KMS-11 (cell line): ENCODE results near the gene C16orf86.

Experiments used
- H2AFZ ChIP-seq: fragments of 200-600 bp; sonication (generic); 2 replicates; pipeline ENCODE4 v1.6.1; 2016; ENCODE audit warnings: antibody characterized with exemption, mixed run types, low read depth
- H3K27ac ChIP-seq: fragments of 200-600 bp; sonication (generic); 2 replicates; pipeline ENCODE4 v1.6.1; 2016; ENCODE audit warnings: mild to moderate bottlenecking, mixed run types
- H3K27me3 ChIP-seq: fragments of 200-600 bp; sonication (generic); 2 replicates; pipeline ENCODE4 v1.6.1; 2017; ENCODE audit warnings: mild to moderate bottlenecking, low read depth, mixed run types, moderate library complexity; ENCODE audit not compliant: insufficient read depth
- H3K36me3 ChIP-seq: fragments of 200-600 bp; sonication (generic); 2 replicates; pipeline ENCODE4 v1.6.1; 2017; ENCODE audit warnings: mild to moderate bottlenecking, mixed run types; ENCODE audit not compliant: insufficient read depth
- H3K4me1 ChIP-seq: fragments of 200-600 bp; sonication (generic); 2 replicates; pipeline ENCODE4 v1.6.1; 2016; ENCODE audit warnings: mild to moderate bottlenecking, low read depth, mixed run types; ENCODE audit not compliant: poor library complexity, severe bottlenecking
- H3K4me2 ChIP-seq: fragments of 200-600 bp; sonication (generic); 2 replicates; pipeline ENCODE4 v1.7.0; 2016; ENCODE audit warnings: mild to moderate bottlenecking, mixed run types
- H3K4me3 ChIP-seq: fragments of 200-600 bp; sonication (generic); IDR thresholded peaks from 2 replicates; pipeline ENCODE4 v1.6.1; 2017; ENCODE audit warnings: low read depth, low read length, mixed read lengths; ENCODE audit not compliant: insufficient read depth
- H3K79me2 ChIP-seq: fragments of 200-600 bp; sonication (generic); 2 replicates; pipeline ENCODE4 v1.6.1; 2016; ENCODE audit warnings: low read depth, mixed run types; ENCODE audit not compliant: insufficient read depth
- H3K9ac ChIP-seq: fragments of 200-600 bp; sonication (generic); 2 replicates; pipeline ENCODE4 v1.6.1; 2016; ENCODE audit warnings: mild to moderate bottlenecking, mixed run types
- H4K20me1 ChIP-seq: fragments of 200-600 bp; sonication (generic); 2 replicates; pipeline ENCODE4 v1.6.1; 2016; ENCODE audit warnings: mild to moderate bottlenecking, mixed run types; ENCODE audit not compliant: insufficient read depth
- TF ChIP-seq, protein P1 (sequence below): fragments of 200-600 bp; sonication (generic); conservative IDR thresholded peaks from 2 replicates; pipeline ENCODE4 v1.6.1; 2017; ENCODE audit warnings: low read depth, mild to moderate bottlenecking, antibody characterized with exemption, low read length, moderate library complexity, mixed read lengths

C16orf86 gene

GRCh38 chr16:67708368-67708771 lies 41.8 kb downstream of the C16orf86 start:
- TF ChIP-seq, protein P1, sequence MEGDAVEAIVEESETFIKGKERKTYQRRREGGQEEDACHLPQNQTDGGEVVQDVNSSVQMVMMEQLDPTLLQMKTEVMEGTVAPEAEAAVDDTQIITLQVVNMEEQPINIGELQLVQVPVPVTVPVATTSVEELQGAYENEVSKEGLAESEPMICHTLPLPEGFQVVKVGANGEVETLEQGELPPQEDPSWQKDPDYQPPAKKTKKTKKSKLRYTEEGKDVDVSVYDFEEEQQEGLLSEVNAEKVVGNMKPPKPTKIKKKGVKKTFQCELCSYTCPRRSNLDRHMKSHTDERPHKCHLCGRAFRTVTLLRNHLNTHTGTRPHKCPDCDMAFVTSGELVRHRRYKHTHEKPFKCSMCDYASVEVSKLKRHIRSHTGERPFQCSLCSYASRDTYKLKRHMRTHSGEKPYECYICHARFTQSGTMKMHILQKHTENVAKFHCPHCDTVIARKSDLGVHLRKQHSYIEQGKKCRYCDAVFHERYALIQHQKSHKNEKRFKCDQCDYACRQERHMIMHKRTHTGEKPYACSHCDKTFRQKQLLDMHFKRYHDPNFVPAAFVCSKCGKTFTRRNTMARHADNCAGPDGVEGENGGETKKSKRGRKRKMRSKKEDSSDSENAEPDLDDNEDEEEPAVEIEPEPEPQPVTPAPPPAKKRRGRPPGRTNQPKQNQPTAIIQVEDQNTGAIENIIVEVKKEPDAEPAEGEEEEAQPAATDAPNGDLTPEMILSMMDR = no peak
- peaks cover 5% of the 10 kb centered on the region; the same call in 1 of the 2 replicates for H3K79me2 ChIP-seq
- no peak overlapping the region for H3K4me3 ChIP-seq
- H3K9ac ChIP-seq = no peak overlapping the region
- H4K20me1 ChIP-seq = no peaks in the 10 kb centered on the region; the same call in 1 of the 2 replicates
- no peak overlapping the region for H3K4me2 ChIP-seq
- H3K4me1 ChIP-seq = no peaks in the 10 kb centered on the region
- no peaks in the 10 kb centered on the region for H3K27me3 ChIP-seq
- no peak overlapping the region for H3K27ac ChIP-seq
- H2AFZ ChIP-seq = no peak overlapping the region
- H3K36me3 ChIP-seq = no peaks in the 10 kb centered on the region

DNA sequence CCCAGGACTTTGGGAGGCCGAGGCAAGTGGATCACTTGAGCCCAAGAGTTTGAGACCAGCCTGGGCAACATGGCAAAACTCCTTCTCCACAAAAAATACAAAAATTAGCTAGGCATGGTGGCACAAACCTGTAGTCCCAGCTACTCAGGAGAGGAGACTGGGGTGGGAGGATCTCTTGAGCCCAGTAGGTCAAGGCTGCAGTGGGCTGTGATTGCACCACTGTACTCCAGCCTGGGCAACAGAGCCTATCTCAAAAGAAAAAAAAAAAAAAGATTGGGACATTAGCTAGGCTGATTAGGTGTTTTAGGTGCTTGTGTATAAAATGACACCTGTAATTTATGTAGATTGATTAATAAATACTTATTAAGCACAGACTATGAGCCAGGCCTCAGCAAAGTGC lies 42.4 kb downstream of the C16orf86 start:
- Histone ChIP-seq H4K20me1 (no peaks in the 10 kb centered on the region; the same call in 1 of the 2 replicates), H3K36me3 (no peaks in the 10 kb centered on the region), H3K4me1 (no peaks in the 10 kb centered on the region), H3K4me2 (no peak overlapping the region), H3K9ac (no peak overlapping the region), H3K27ac (no peak overlapping the region), H3K27me3 (no peaks in the 10 kb centered on the region), H3K4me3 (no peak overlapping the region), H3K79me2 (peaks cover 12% of the 10 kb centered on the region; the same call in 1 of the 2 replicates), H2AFZ (no peak overlapping the region)
- TF ChIP-seq, protein P1 = no peak

- no peaks in the 10 kb centered on the region for H3K36me3 ChIP-seq
- no peak overlapping the region for H3K4me3 ChIP-seq
- no peaks in the 10 kb centered on the region; the same call in 1 of the 2 replicates for H4K20me1 ChIP-seq
- no peaks in the 10 kb centered on the region for H3K4me1 ChIP-seq
- no peak overlapping the region for H2AFZ ChIP-seq
- TF ChIP-seq, protein P1 = no peak
- H3K4me2 ChIP-seq = no peak overlapping the region
- H3K79me2 ChIP-seq = peaks cover 21% of the 10 kb centered on the region; the same call in 1 of the 2 replicates
- no peak overlapping the region for H3K9ac ChIP-seq
- no peak overlapping the region for H3K27ac ChIP-seq
- no peaks in the 10 kb centered on the region for H3K27me3 ChIP-seq
Measured at GRCh38 chr16:67710607-67711006, 44.0 kb downstream of the C16orf86 start.

DNA sequence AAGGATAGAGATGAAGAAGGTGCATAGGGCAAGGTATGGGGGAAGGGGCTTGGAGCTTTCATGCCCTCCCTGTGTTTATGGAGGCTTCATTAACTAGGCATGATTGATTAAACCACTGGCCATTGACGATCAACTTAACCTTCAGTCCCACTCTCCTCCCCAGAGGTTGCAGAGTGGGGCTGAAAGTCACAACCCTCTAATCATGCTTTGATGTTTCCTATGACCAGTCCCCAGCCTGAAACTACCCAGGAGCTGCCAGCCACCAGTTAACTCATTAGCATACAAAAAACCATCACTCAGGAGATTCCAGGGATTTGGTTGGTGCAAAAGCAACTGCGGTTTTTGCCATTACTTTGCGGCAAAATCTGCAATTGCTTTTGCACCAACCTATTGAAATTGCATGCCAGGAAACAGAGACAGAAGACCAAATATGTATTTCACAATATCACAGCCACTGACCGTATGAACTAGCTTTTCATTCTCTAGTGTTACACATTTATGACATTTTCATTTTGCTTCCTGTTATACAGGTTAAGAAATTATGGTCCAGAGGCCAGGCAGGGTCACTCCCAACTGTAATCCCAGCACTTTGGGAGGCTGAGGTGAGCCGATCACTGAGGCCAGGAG lies 47.1 kb downstream of the C16orf86 start:
- Histone ChIP-seq H3K36me3 (no peaks in the 10 kb centered on the region), H3K9ac (no peak overlapping the region), H3K4me2 (no peak overlapping the region), H3K79me2 (peaks cover 35% of the 10 kb centered on the region; the same call in 1 of the 2 replicates), H3K4me1 (peaks cover 11% of the 10 kb centered on the region), H3K4me3 (no peak overlapping the region), H3K27ac (no peak overlapping the region), H2AFZ (no peak overlapping the region), H3K27me3 (no peaks in the 10 kb centered on the region), H4K20me1 (no peaks in the 10 kb centered on the region; the same call in 1 of the 2 replicates)
- TF ChIP-seq, protein P1 = no peak
